HEK293 (cell line): ENCODE measurements around the gene UPK3A.

Experiments used
- CTCF ChIA-PET: fragments of 350-600 bp; formaldehyde crosslinking; extraction: SDS; loops from one replicate; lab custom pipeline; 2021; ENCODE audit warnings: antibody characterized with exemption; lab: Yijun Ruan, JAX
- POLR2A ChIA-PET: fragments of 300-600 bp; formaldehyde crosslinking; extraction: SDS; loops from one replicate; lab custom pipeline; 2020; ENCODE audit warnings: antibody characterized with exemption, inconsistent platforms; lab: Yijun Ruan, JAX
- H3K27ac ChIP-seq: fragments of 200-500 bp; sonication (Bioruptor generic); 2 replicates; pipeline ENCODE4 v1.5.1; 2014; ENCODE audit warnings: low read depth, low read length, control low read depth, inconsistent platforms; ENCODE audit errors: extremely low read depth
- H3K36me3 ChIP-seq, 2 experiments: fragments of 200-500 bp in 1 of 2; sonication (Bioruptor generic) in 1 of 2; 1 replicate in 1 of 2; 2 replicates in 1 of 2; pipeline ENCODE4 v1.5.1; 2014 to 2017; ENCODE audit warnings: inconsistent platforms in 2 of 2, low read length in 2 of 2; ENCODE audit not compliant: control insufficient read depth in 2 of 2, insufficient read depth in 1 of 2
- H3K4me1 ChIP-seq: fragments of 200-500 bp; sonication (Bioruptor generic); 2 replicates; pipeline ENCODE4 v1.5.1; 2014; ENCODE audit warnings: mild to moderate bottlenecking, low read length, inconsistent platforms; ENCODE audit not compliant: control insufficient read depth, insufficient read depth
- H3K4me3 ChIP-seq: 2 replicates; pipeline ENCODE4 v1.5.1; 2011; ENCODE audit warnings: low read depth, mild to moderate bottlenecking, control low read depth, low read length, moderate library complexity
- H3K9me3 ChIP-seq: fragments of 200-500 bp; sonication (Bioruptor generic); 2 replicates; pipeline ENCODE4 v1.5.1; 2014; ENCODE audit warnings: low read depth, low read length, inconsistent platforms; ENCODE audit not compliant: control insufficient read depth, insufficient read depth
- BCL6B ChIP-seq: fragments of 450-650 bp; formaldehyde crosslinking; IDR thresholded peaks from 2 replicates; pipeline ENCODE4 v1.5.1; 2017; ENCODE audit warnings: missing biosample characterization, missing genetic modification characterization
- KLF16 ChIP-seq: fragments of 450-650 bp; formaldehyde crosslinking; IDR thresholded peaks from 2 replicates; pipeline ENCODE4 v1.5.1; 2017; ENCODE audit warnings: missing biosample characterization, missing genetic modification characterization
- KLF17 ChIP-seq: fragments of 450-650 bp; formaldehyde crosslinking; IDR thresholded peaks from 2 replicates; pipeline ENCODE4 v1.5.1; 2016; ENCODE audit warnings: missing biosample characterization, missing genetic modification characterization
- KLF8 ChIP-seq: fragments of 450-650 bp; formaldehyde crosslinking; IDR thresholded peaks from 2 replicates; pipeline ENCODE4 v1.5.1; 2016; ENCODE audit warnings: missing biosample characterization, missing genetic modification characterization
- OSR2 ChIP-seq: fragments of 450-650 bp; formaldehyde crosslinking; IDR thresholded peaks from 2 replicates; pipeline ENCODE4 v1.5.1; 2016; ENCODE audit warnings: missing biosample characterization, missing genetic modification characterization
- SCRT2 ChIP-seq: fragments of 450-650 bp; formaldehyde crosslinking; IDR thresholded peaks from 2 replicates; pipeline ENCODE4 v1.5.1; 2016; ENCODE audit warnings: missing biosample characterization, missing genetic modification characterization
- SP3 ChIP-seq: fragments of 450-650 bp; formaldehyde crosslinking; IDR thresholded peaks from 2 replicates; pipeline ENCODE4 v1.5.1; 2016; ENCODE audit warnings: missing biosample characterization, missing genetic modification characterization
- YY1 ChIP-seq: fragments of 450-650 bp; formaldehyde crosslinking; IDR thresholded peaks from 2 replicates; pipeline ENCODE4 v1.5.1; 2018; ENCODE audit warnings: missing biosample characterization, missing genetic modification characterization
- ZBTB17 ChIP-seq: fragments of 450-650 bp; formaldehyde crosslinking; IDR thresholded peaks from 2 replicates; pipeline ENCODE4 v1.5.1; 2016; ENCODE audit warnings: missing biosample characterization, missing genetic modification characterization
- ZFP37 ChIP-seq: fragments of 450-650 bp; formaldehyde crosslinking; IDR thresholded peaks from 2 replicates; pipeline ENCODE4 v1.5.1; 2016; ENCODE audit warnings: missing biosample characterization, missing genetic modification characterization
- ZNF138 ChIP-seq: fragments of 450-650 bp; formaldehyde crosslinking; IDR thresholded peaks from 2 replicates; pipeline ENCODE4 v1.5.1; 2016; ENCODE audit warnings: missing biosample characterization, missing genetic modification characterization, borderline replicate concordance
- ZNF169 ChIP-seq: fragments of 450-650 bp; formaldehyde crosslinking; IDR thresholded peaks from 2 replicates; pipeline ENCODE4 v1.5.1; 2016; ENCODE audit warnings: missing biosample characterization, missing genetic modification characterization
- ZNF202 ChIP-seq: fragments of 450-650 bp; formaldehyde crosslinking; IDR thresholded peaks from 2 replicates; pipeline ENCODE4 v1.5.1; 2016; ENCODE audit warnings: missing biosample characterization, missing genetic modification characterization, borderline replicate concordance
- ZNF24 ChIP-seq: fragments of 450-650 bp; formaldehyde crosslinking; IDR thresholded peaks from 2 replicates; pipeline ENCODE4 v1.5.1; 2016; ENCODE audit warnings: missing biosample characterization, missing genetic modification characterization
- ZNF324 ChIP-seq: fragments of 450-650 bp; formaldehyde crosslinking; IDR thresholded peaks from 2 replicates; pipeline ENCODE4 v1.5.1; 2016; ENCODE audit warnings: missing biosample characterization, missing genetic modification characterization
- ZNF391 ChIP-seq: fragments of 450-650 bp; formaldehyde crosslinking; IDR thresholded peaks from 2 replicates; pipeline ENCODE4 v1.5.1; 2016; ENCODE audit warnings: low read depth, missing biosample characterization, missing genetic modification characterization, borderline replicate concordance
- ZNF404 ChIP-seq: fragments of 450-650 bp; formaldehyde crosslinking; IDR thresholded peaks from 2 replicates; pipeline ENCODE4 v1.5.1; 2017; ENCODE audit warnings: missing biosample characterization, missing genetic modification characterization
- ZNF560 ChIP-seq: fragments of 450-650 bp; formaldehyde crosslinking; IDR thresholded peaks from 2 replicates; pipeline ENCODE4 v1.5.1; 2017; ENCODE audit warnings: missing biosample characterization, missing genetic modification characterization, borderline replicate concordance

The UPK3A gene

DNA sequence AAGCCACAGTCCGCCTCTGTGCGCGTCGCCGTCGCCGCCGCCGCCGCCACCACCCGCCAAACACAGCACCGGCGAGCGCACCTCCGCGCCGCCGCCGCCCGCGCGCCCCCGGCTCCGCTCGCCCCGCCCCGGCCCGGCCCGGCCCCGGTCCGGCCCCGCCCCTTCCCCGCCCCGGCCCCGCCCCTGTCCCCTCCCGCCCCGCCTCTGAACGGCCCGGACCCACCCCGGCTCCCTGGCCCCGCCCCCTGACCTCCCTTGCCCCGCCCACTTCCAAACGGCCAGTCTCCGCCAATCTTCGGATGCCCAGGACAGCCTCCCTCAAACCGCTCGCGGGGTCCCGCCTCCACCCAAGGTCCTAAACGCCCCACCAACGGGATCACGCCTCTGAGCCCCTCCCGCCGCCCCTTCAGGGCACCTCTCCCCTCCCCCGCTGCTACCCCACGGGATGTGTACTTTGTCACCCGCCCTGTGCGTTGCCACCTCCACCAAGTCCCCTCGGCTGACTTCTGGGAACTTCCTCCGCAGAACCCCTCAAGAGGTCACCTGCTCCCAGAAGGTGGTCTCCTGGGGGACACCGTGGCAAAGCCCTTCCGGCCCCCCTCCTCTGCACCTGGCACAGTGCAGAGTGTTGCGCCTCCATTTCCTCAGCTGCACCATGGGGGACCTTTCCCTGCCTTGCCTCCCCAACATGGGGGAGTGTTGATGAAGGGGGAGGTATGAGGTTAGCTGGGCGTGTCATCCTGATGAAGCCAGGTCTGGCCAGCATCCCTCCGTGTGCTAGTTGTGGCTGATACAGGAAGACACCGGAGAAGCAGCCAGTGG lies 43.7 kb upstream of the UPK3A start, which contains the start of gene KIAA0930 (continued):
- peak; percentile 76; the same call in 1 of the 2 replicates for TF ChIP-seq KLF8 (tag by site-specific recombination)
- peak; percentile 61; the same call in 1 of the 2 replicates for TF ChIP-seq ZBTB17
- TF ChIP-seq YY1 = no peak

- no peak overlapping the region for H3K27ac ChIP-seq
- peaks cover 0 to 12% of the 10 kb centered on the region in 2 experiments for H3K36me3 ChIP-seq
- no peak overlapping the region for H3K4me3 ChIP-seq
- no peak for TF ChIP-seq SP3 (tag by site-specific recombination)
- TF ChIP-seq ZNF560 = no peak
- TF ChIP-seq ZNF138 (tag by site-specific recombination) = no peak
- TF ChIP-seq SCRT2 (tag by site-specific recombination) = peak; percentile 46; the same call in 1 of the 2 replicates
- ChIA-PET CTCF (no interaction called here), POLR2A (no interaction called here)
- peaks cover 8% of the 10 kb centered on the region for H3K4me1 ChIP-seq
- H3K9me3 ChIP-seq = no peaks in the 10 kb centered on the region
These were observed 42.0 kb upstream of the UPK3A start for GRCh38 chr22:45242778-45243191.

GRCh38 chr22:45244916-45245315 lies 39.8 kb upstream of the UPK3A start:
- TF ChIP-seq ZNF391 (no peak), ZNF324 (tag by site-specific recombination) (no peak), ZBTB17 (no peak), ZNF24 (tag by site-specific recombination) (no peak), BCL6B (tag by site-specific recombination) (no peak), KLF16 (tag by site-specific recombination) (no peak), KLF17 (tag by site-specific recombination) (no peak), OSR2 (no peak), ZNF169 (no peak), ZNF202 (tag by site-specific recombination) (no peak), ZNF404 (tag by site-specific recombination) (no peak), ZFP37 (no peak)
- ChIA-PET CTCF (interaction anchor here (0.6 kb wide), 1 partner anchor 64 kb away, joined by 4 read pairs; no protein-coding TSS in a partner anchor), POLR2A (no interaction called here)
- Histone ChIP-seq H3K4me3 (no peak overlapping the region), H3K36me3 (no peaks in the 10 kb centered on the region), H3K4me1 (0 out of 2 replicates have a peak, but pooled peaks cover 3% of the 10 kb centered on the region), H3K9me3 (no peaks in the 10 kb centered on the region), H3K27ac (no peak overlapping the region)
